ENCODE data around the gene SLC10A4. TPM values are rescaled to one million over a fixed set of nuclear protein-coding genes. Genes with fewer than 3 reads are reported as not detected.
"Not testable (repeated sequence)": the region's sequence is repeated elsewhere in the genome, so short reads cannot be mapped to it uniquely, and the experiment has no call there.

The SLC10A4 gene
- total and polyA plus RNA-seq, 2 of the 8 experiments (the other 6 are each of a cell fraction or from before 2014, with no cell fraction given), result 4.5 to 5.6 TPM

DNA sequence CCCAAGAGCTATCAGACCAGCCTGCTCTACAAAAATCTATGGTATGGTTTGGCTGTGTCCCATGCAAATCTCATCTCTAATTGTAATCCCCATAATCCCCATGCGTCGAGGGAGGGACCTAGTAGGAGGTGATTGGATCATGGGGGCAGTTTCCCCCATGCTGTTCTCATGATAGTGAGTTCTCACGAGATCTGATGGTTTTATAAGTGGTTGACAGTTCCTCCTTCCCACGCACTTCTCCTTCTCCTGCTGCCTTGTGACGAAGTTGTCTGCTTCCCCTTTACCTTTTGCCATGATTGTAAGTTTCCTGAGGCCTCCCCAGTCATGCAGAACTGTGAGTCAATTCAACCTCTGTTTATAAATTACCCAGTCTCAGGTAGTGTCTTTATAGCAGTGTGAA lies 42.2 kb upstream of the SLC10A4 start:
- H3K9ac ChIP-seq (replicated peaks in 1 of 4; ENCODE audit: extremely low read depth in 1 of 4, low read depth in 3 of 4, low read length in 3 of 4); H3K27me3 ChIP-seq (replicated peaks in 1 of 4; ENCODE audit: control insufficient read depth in 3 of 4, extremely low read depth in 1 of 4, insufficient read depth in 3 of 4, low read length in 3 of 4); H3K56ac ChIP-seq (replicated peaks; ENCODE audit: insufficient read length, low read depth, low read length); H4K5ac ChIP-seq (ENCODE audit: insufficient read length, low read depth, low read length); FAIRE-seq; H3K4ac ChIP-seq (replicated peaks; ENCODE audit: insufficient read length, low read depth, low read length); H3K18ac ChIP-seq (ENCODE audit: extremely low read depth, low read length); H2BK120ac ChIP-seq (replicated peaks; ENCODE audit: low read depth, low read length); H3K4me2 ChIP-seq (ENCODE audit: insufficient read depth in 1 of 2, low read depth in 2 of 2, low read length in 2 of 2); DNase-seq (ENCODE audit: low read depth in 1 of 2, low spot score in 2 of 2); H2BK15ac ChIP-seq (ENCODE audit: low read length); H3K4me1 ChIP-seq (replicated peaks in 1 of 4; ENCODE audit: control insufficient read depth in 3 of 4, insufficient read depth in 4 of 4, low read length in 3 of 4); POLR2A ChIA-PET (ENCODE audit: partially characterized antibody); H2BK20ac ChIP-seq (ENCODE audit: low read length); H3K79me1 ChIP-seq (ENCODE audit: low read depth, low read length); H2BK12ac ChIP-seq (ENCODE audit: low read depth, low read length); H3K79me2 ChIP-seq (ENCODE audit: control insufficient read depth in 1 of 2, insufficient read depth in 2 of 2, low read length in 2 of 2); H4K91ac ChIP-seq (replicated peaks; ENCODE audit: insufficient read length, low read length); CTCF ChIA-PET (ENCODE audit: partially characterized antibody); H2AK5ac ChIP-seq (ENCODE audit: low read depth, low read length); H3K36me3 ChIP-seq (ENCODE audit: control insufficient read depth in 2 of 4, insufficient read depth in 4 of 4, low read length in 3 of 4); H2AFZ ChIP-seq (ENCODE audit: low read length); H3K14ac ChIP-seq (ENCODE audit: insufficient read length); H3K27ac ChIP-seq (ENCODE audit: low read depth, low read length); H3K23ac ChIP-seq (ENCODE audit: insufficient read length); H4K20me1 ChIP-seq (replicated peaks in 1 of 2; ENCODE audit: control insufficient read depth in 1 of 2, insufficient read depth in 2 of 2, low read length in 2 of 2); H3K23me2 ChIP-seq (ENCODE audit: low read depth, low read length); H3K4me3 ChIP-seq (ENCODE audit: extremely low read depth in 1 of 4, insufficient read depth in 2 of 4, low read depth in 3 of 4, low read length in 4 of 4); H2BK5ac ChIP-seq (ENCODE audit: low read depth, low read length); H3K9me3 ChIP-seq (ENCODE audit: insufficient read depth in 2 of 2, low read depth in 1 of 2, low read length in 1 of 2); H4K8ac ChIP-seq (ENCODE audit: extremely low read depth, insufficient read depth, low read length): not testable (repeated sequence)
- WGBS, 2 experiments (ENCODE audit: extremely low coverage in 1 of 2, insufficient coverage in 1 of 2, insufficient read length in 1 of 2, insufficient replicate concordance in 2 of 2, low coverage in 1 of 2, low lambda C conversion rate in 2 of 2, missing lambda C conversion rate in 1 of 2), result 86% methylated on average over 5 of the region's 5 CpGs; no CpG with 5 or more reads in 1 of the 2 experiments
